Measurements from ENCODE around the gene MTRF1. TPM values are rescaled to one million over a fixed set of nuclear protein-coding genes. Genes with fewer than 3 reads are reported as not detected.

The MTRF1 gene
- total and polyA plus RNA-seq, 2 of the 8 experiments (the other 6 are each of a cell fraction or from before 2014, with no cell fraction given) = 8.0 to 19.2 TPM

GRCh38 chr13:41193919-41194824 is 69.2 kb downstream of the MTRF1 start, which contains the start of gene KBTBD7 (continued):
- TF ChIP-seq, protein P1, sequence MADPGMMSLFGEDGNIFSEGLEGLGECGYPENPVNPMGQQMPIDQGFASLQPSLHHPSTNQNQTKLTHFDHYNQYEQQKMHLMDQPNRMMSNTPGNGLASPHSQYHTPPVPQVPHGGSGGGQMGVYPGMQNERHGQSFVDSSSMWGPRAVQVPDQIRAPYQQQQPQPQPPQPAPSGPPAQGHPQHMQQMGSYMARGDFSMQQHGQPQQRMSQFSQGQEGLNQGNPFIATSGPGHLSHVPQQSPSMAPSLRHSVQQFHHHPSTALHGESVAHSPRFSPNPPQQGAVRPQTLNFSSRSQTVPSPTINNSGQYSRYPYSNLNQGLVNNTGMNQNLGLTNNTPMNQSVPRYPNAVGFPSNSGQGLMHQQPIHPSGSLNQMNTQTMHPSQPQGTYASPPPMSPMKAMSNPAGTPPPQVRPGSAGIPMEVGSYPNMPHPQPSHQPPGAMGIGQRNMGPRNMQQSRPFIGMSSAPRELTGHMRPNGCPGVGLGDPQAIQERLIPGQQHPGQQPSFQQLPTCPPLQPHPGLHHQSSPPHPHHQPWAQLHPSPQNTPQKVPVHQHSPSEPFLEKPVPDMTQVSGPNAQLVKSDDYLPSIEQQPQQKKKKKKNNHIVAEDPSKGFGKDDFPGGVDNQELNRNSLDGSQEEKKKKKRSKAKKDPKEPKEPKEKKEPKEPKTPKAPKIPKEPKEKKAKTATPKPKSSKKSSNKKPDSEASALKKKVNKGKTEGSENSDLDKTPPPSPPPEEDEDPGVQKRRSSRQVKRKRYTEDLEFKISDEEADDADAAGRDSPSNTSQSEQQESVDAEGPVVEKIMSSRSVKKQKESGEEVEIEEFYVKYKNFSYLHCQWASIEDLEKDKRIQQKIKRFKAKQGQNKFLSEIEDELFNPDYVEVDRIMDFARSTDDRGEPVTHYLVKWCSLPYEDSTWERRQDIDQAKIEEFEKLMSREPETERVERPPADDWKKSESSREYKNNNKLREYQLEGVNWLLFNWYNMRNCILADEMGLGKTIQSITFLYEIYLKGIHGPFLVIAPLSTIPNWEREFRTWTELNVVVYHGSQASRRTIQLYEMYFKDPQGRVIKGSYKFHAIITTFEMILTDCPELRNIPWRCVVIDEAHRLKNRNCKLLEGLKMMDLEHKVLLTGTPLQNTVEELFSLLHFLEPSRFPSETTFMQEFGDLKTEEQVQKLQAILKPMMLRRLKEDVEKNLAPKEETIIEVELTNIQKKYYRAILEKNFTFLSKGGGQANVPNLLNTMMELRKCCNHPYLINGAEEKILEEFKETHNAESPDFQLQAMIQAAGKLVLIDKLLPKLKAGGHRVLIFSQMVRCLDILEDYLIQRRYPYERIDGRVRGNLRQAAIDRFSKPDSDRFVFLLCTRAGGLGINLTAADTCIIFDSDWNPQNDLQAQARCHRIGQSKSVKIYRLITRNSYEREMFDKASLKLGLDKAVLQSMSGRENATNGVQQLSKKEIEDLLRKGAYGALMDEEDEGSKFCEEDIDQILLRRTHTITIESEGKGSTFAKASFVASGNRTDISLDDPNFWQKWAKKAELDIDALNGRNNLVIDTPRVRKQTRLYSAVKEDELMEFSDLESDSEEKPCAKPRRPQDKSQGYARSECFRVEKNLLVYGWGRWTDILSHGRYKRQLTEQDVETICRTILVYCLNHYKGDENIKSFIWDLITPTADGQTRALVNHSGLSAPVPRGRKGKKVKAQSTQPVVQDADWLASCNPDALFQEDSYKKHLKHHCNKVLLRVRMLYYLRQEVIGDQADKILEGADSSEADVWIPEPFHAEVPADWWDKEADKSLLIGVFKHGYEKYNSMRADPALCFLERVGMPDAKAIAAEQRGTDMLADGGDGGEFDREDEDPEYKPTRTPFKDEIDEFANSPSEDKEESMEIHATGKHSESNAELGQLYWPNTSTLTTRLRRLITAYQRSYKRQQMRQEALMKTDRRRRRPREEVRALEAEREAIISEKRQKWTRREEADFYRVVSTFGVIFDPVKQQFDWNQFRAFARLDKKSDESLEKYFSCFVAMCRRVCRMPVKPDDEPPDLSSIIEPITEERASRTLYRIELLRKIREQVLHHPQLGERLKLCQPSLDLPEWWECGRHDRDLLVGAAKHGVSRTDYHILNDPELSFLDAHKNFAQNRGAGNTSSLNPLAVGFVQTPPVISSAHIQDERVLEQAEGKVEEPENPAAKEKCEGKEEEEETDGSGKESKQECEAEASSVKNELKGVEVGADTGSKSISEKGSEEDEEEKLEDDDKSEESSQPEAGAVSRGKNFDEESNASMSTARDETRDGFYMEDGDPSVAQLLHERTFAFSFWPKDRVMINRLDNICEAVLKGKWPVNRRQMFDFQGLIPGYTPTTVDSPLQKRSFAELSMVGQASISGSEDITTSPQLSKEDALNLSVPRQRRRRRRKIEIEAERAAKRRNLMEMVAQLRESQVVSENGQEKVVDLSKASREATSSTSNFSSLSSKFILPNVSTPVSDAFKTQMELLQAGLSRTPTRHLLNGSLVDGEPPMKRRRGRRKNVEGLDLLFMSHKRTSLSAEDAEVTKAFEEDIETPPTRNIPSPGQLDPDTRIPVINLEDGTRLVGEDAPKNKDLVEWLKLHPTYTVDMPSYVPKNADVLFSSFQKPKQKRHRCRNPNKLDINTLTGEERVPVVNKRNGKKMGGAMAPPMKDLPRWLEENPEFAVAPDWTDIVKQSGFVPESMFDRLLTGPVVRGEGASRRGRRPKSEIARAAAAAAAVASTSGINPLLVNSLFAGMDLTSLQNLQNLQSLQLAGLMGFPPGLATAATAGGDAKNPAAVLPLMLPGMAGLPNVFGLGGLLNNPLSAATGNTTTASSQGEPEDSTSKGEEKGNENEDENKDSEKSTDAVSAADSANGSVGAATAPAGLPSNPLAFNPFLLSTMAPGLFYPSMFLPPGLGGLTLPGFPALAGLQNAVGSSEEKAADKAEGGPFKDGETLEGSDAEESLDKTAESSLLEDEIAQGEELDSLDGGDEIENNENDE (IDR thresholded peaks at IDR 0.05; ENCODE audit: insufficient replicate concordance, low read length) = no peak
- TF ChIP-seq CTBP2 (IDR thresholded peaks at IDR 0.05; ENCODE audit: borderline replicate concordance, insufficient read depth, insufficient read length, low read length) = no peak
- TF ChIP-seq PHF8 (conservative IDR thresholded peaks at IDR 0.05; ENCODE audit: low read depth, low read length) = peak; percentile 90; the same call in 1 of the 2 replicates
- TF ChIP-seq, protein P2, sequence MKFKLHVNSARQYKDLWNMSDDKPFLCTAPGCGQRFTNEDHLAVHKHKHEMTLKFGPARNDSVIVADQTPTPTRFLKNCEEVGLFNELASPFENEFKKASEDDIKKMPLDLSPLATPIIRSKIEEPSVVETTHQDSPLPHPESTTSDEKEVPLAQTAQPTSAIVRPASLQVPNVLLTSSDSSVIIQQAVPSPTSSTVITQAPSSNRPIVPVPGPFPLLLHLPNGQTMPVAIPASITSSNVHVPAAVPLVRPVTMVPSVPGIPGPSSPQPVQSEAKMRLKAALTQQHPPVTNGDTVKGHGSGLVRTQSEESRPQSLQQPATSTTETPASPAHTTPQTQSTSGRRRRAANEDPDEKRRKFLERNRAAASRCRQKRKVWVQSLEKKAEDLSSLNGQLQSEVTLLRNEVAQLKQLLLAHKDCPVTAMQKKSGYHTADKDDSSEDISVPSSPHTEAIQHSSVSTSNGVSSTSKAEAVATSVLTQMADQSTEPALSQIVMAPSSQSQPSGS (IDR thresholded peaks at IDR 0.05; ENCODE audit: low read length) = no peak
- TF ChIP-seq BACH1 (IDR thresholded peaks at IDR 0.05; ENCODE audit: low read length) = peak; percentile 45; the same call in 1 of the 2 replicates
- no peak for TF ChIP-seq CBX5 (IDR thresholded peaks at IDR 0.05; ENCODE audit: low read depth, low read length)
- TF ChIP-seq TEAD4 (IDR thresholded peaks at IDR 0.05; ENCODE audit: low read depth, low read length) = no peak

All from H1 (cell line).